OCI-LY3 (cell line): ENCODE measurements around the gene SLC16A6.

Experiments used
- CTCF ChIP-seq: fragments of 200-600, 300-600 bp; sonication (generic); IDR thresholded peaks from 2 replicates; pipeline ENCODE4 v1.5.1; 2014; ENCODE audit warnings: antibody characterized with exemption, low read length, low read depth
- EZH2phosphoT487 ChIP-seq: fragments of 200-600 bp; shearing (Covaris generic); IDR thresholded peaks from 2 replicates; pipeline ENCODE4 v1.6.1; 2018; ENCODE audit warnings: antibody characterized with exemption, mixed run types, low read depth

GRCh38 chr17:68305142-68305541 is 14.2 kb upstream of the SLC16A6 start:
- no peak for TF ChIP-seq CTCF
- no peak for TF ChIP-seq EZH2phosphoT487
